Endothelial cell of umbilical vein (primary cell): ENCODE results near the gene SMC4. TPM values are rescaled to one million over a fixed set of nuclear protein-coding genes. Genes with fewer than 3 reads are reported as not detected.

Source experiments
- BruUV-seq: library from RNA; stranded (reverse); fragments of 400-500 nt; replicated peaks from 2 replicates; lab custom pipeline; 2021; lab: Mats Ljungman, UMichigan
- CTCF ChIA-PET: fragments of 300-600, 350-600 bp; sonication (Branson Sonifier 250); formaldehyde crosslinking; loops from one replicate; lab custom pipeline; 2021; ENCODE audit warnings: antibody characterized with exemption, inconsistent platforms; lab: Charles Lee
- POLR2A ChIA-PET: fragments of 300-600, 350-600 bp; sonication (Branson Sonifier 250); formaldehyde crosslinking; loops from one replicate; lab custom pipeline; 2021; ENCODE audit warnings: antibody characterized with exemption, inconsistent platforms; lab: Charles Lee
- DNase-seq: peaks from one replicate; pipeline ENCODE4 v3.0.0-alpha.2; 2011; ENCODE audit warnings: low read depth, low spot score
- FAIRE-seq: peaks from 2 replicates; lab custom pipeline; 2011; peaks lifted over from hg19 to GRCh38; lab: Jason Lieb, UNC
- H2AFZ ChIP-seq: 2 replicates; pipeline ENCODE4 v1.6.0; 2012; ENCODE audit warnings: low read depth, low read length, control low read depth, inconsistent platforms
- H3K27ac ChIP-seq: 2 replicates; pipeline ENCODE4 v1.5.1; 2011; ENCODE audit warnings: low read depth, mild to moderate bottlenecking, control low read depth, low read length, moderate library complexity; ENCODE audit not compliant: insufficient read depth
- H3K27me3 ChIP-seq, 2 experiments: 2 replicates each; pipeline versions ENCODE4 v1.6.0 to v1.6.1; 2011; ENCODE audit warnings: low read length in 2 of 2, mixed read lengths in 1 of 2; ENCODE audit not compliant: control insufficient read depth in 2 of 2, insufficient read depth in 2 of 2
- H3K36me3 ChIP-seq, 2 experiments: 2 replicates in 1 of 2; 3 replicates in 1 of 2; pipeline ENCODE4 v1.5.1; 2011; ENCODE audit warnings: low read length in 2 of 2, mild to moderate bottlenecking in 1 of 2, moderate library complexity in 1 of 2; ENCODE audit not compliant: control insufficient read depth in 2 of 2, insufficient read depth in 2 of 2; ENCODE audit errors: extremely low read depth in 1 of 2
- H3K4me1 ChIP-seq: 3 replicates; pipeline ENCODE4 v1.5.1; 2011; ENCODE audit warnings: mild to moderate bottlenecking, low read length; ENCODE audit not compliant: control insufficient read depth, insufficient read depth; ENCODE audit errors: extremely low read depth
- H3K4me2 ChIP-seq: 2 replicates; pipeline ENCODE4 v1.6.1; 2011; ENCODE audit warnings: low read length, control low read depth, mixed read lengths; ENCODE audit not compliant: insufficient read depth
- H3K4me3 ChIP-seq, 3 experiments: fragments of 200-600 bp in 1 of 3; sonication (generic), shearing (Covaris generic) in 1 of 3; replicated peaks in 1 of 3; 2 replicates each; pipeline ENCODE4 v1.5.1; 2011 to 2016; ENCODE audit warnings: control low read depth in 3 of 3, low read length in 3 of 3, mild to moderate bottlenecking in 2 of 3, inconsistent platforms in 1 of 3, low read depth in 1 of 3, moderate library complexity in 1 of 3; ENCODE audit not compliant: insufficient read depth in 1 of 3
- H3K79me2 ChIP-seq: 2 replicates; pipeline ENCODE4 v1.6.0; 2012; ENCODE audit warnings: low read length, inconsistent platforms; ENCODE audit not compliant: control insufficient read depth, insufficient read depth
- H3K9ac ChIP-seq: replicated peaks from 2 replicates; pipeline ENCODE3; 2011; ENCODE audit warnings: low read length, control low read depth; ENCODE audit not compliant: insufficient read depth; ENCODE audit errors: extremely low read depth
- H3K9me1 ChIP-seq: replicated peaks from 3 replicates; pipeline ENCODE4 v1.6.0; 2011; ENCODE audit warnings: mild to moderate bottlenecking, low read length; ENCODE audit not compliant: control insufficient read depth, insufficient read depth; ENCODE audit errors: extremely low read depth
- H3K9me3 ChIP-seq: replicated peaks from 2 replicates; pipeline ENCODE4 v1.5.1; 2012; ENCODE audit warnings: low read length, inconsistent platforms; ENCODE audit not compliant: control insufficient read depth, insufficient read depth
- H4K20me1 ChIP-seq: replicated peaks from 2 replicates; pipeline ENCODE3; 2011; ENCODE audit warnings: mild to moderate bottlenecking, low read length; ENCODE audit not compliant: control insufficient read depth, insufficient read depth; ENCODE audit errors: extremely low read depth
- EZH2 ChIP-seq: IDR thresholded peaks from 2 replicates; pipeline ENCODE4 v1.6.1; 2012; ENCODE audit warnings: borderline replicate concordance, low read depth, mild to moderate bottlenecking, moderate library complexity, low read length, inconsistent platforms; ENCODE audit not compliant: severe bottlenecking
- FOS ChIP-seq: IDR thresholded peaks from 2 replicates; pipeline ENCODE4 v1.6.1; 2011; ENCODE audit warnings: mild to moderate bottlenecking, low read length, moderate library complexity, borderline replicate concordance; ENCODE audit not compliant: insufficient read depth
- GATA2 ChIP-seq: IDR thresholded peaks from 2 replicates; pipeline ENCODE4 v1.7.0; 2011; ENCODE audit warnings: low read depth, mild to moderate bottlenecking, moderate library complexity, mixed read lengths, low read length; ENCODE audit not compliant: insufficient read length, insufficient read depth
- JUN ChIP-seq: IDR thresholded peaks from 2 replicates; pipeline ENCODE4 v1.6.1; 2011; ENCODE audit warnings: borderline replicate concordance, low read depth; ENCODE audit not compliant: insufficient read length, insufficient read depth
- MAX ChIP-seq: IDR thresholded peaks from 2 replicates; pipeline ENCODE4 v1.6.1; 2011; ENCODE audit not compliant: insufficient read depth, insufficient read length
- MYC ChIP-seq: IDR thresholded peaks from one replicate; pipeline ENCODE4 v1.6.1; 2011; ENCODE audit warnings: mild to moderate bottlenecking, low read depth, low read length
- POLR2A ChIP-seq: IDR thresholded peaks from 2 replicates; pipeline ENCODE4 v1.6.1; 2012; ENCODE audit warnings: low read depth, mild to moderate bottlenecking, control low read depth, low read length
- POLR2AphosphoS5 ChIP-seq: IDR thresholded peaks from 2 replicates; pipeline ENCODE4 v1.6.1; 2012; ENCODE audit warnings: low read depth, mild to moderate bottlenecking, control low read depth, low read length, moderate library complexity; ENCODE audit not compliant: insufficient read depth
- dilution Hi-C: fragments of 300-500 bp; cut with MboI; formaldehyde crosslinking; loops from one replicate; pipeline ENCODE4 v1.15.0; 2019; ENCODE audit warnings: low sequenced_read_pairs; ENCODE audit not compliant: extremely low pct_ligation_motif_present
- intact Hi-C: fragments of 100-400 bp; cut with micrococcal nuclease; formaldehyde crosslinking; loops from one replicate; pipeline ENCODE4 v1.10.0; 2022
- polyA plus RNA-seq, 4 experiments: library from polyadenylated mRNA; depleted of rRNA in 3 of 4; stranded (reverse) in 3 of 4; unstranded in 1 of 4; fragments of >200 nt; gene quantifications; 2 replicates each; pipeline versions ENCODE4 v1.2.1 to v1.2.3, GENCODE V29; 2011 to 2012; ENCODE audit warnings: missing spikeins in 1 of 4
- total RNA-seq: library from RNA; stranded (reverse); gene quantifications from 2 replicates; pipeline ENCODE4 v1.2.3, GENCODE V29; 2021
- TF ChIP-seq, protein P1 (sequence below), 2 donors: IDR thresholded peaks; 1 replicate in 1 of 2; 2 replicates in 1 of 2; pipeline ENCODE4 v1.5.1; 2011; ENCODE audit warnings: low read length in 2 of 2, mild to moderate bottlenecking in 2 of 2, moderate library complexity in 2 of 2, control low read depth in 1 of 2, inconsistent platforms in 1 of 2, low read depth in 1 of 2; ENCODE audit not compliant: insufficient read depth in 1 of 2; ENCODE audit errors: extremely low read depth in 1 of 2

SMC4 gene
- total and polyA plus RNA-seq, 2 donors (not counting 3 experiments of a cell fraction or from before 2014, with no cell fraction given), result 32.1 to 153 TPM

GRCh38 chr3:160400702-160401150 is 1.3 kb downstream of the SMC4 start:
- POLR2A ChIA-PET, result no interaction called here
- Histone ChIP-seq H3K4me3 (peak overlapping the region; percentile 77 to 79 (median 78)), H2AFZ (peak overlapping the region; percentile 37), H3K4me1 (peaks cover 27% of the 10 kb centered on the region), H3K4me2 (peak overlapping the region; percentile 99), H3K27ac (peak overlapping the region; percentile 76), H3K36me3 (peaks cover 0 to 10% of the 10 kb centered on the region in 2 experiments), H3K9ac (peak overlapping the region; percentile 84), H3K79me2 (peaks cover 73% of the 10 kb centered on the region), H3K9me1 (no peaks in the 10 kb centered on the region), H3K27me3 (no peaks in the 10 kb centered on the region), H4K20me1 (no peaks in the 10 kb centered on the region), H3K9me3 (no peaks in the 10 kb centered on the region)
- dilution Hi-C loops, result no loop called here
- TF ChIP-seq MYC, result no peak
- TF ChIP-seq, protein P1, sequence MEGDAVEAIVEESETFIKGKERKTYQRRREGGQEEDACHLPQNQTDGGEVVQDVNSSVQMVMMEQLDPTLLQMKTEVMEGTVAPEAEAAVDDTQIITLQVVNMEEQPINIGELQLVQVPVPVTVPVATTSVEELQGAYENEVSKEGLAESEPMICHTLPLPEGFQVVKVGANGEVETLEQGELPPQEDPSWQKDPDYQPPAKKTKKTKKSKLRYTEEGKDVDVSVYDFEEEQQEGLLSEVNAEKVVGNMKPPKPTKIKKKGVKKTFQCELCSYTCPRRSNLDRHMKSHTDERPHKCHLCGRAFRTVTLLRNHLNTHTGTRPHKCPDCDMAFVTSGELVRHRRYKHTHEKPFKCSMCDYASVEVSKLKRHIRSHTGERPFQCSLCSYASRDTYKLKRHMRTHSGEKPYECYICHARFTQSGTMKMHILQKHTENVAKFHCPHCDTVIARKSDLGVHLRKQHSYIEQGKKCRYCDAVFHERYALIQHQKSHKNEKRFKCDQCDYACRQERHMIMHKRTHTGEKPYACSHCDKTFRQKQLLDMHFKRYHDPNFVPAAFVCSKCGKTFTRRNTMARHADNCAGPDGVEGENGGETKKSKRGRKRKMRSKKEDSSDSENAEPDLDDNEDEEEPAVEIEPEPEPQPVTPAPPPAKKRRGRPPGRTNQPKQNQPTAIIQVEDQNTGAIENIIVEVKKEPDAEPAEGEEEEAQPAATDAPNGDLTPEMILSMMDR (IDR thresholded peaks at IDR 0.05; ENCODE audit: extremely low read depth in 1 of 2, insufficient read depth in 1 of 2, low read depth in 1 of 2, low read length in 2 of 2), result no peak
- no peak for TF ChIP-seq GATA2
- no peak for TF ChIP-seq EZH2
- no peak for TF ChIP-seq MAX
- TF ChIP-seq POLR2AphosphoS5, result no peak
- TF ChIP-seq JUN, result no peak
- TF ChIP-seq FOS, result no peak
- TF ChIP-seq POLR2A, result no peak
- CTCF ChIA-PET, result interaction anchor here (1.4 to 2.7 kb wide), 2 partner anchors 12 to 238 kb away, joined by 5 to 19 read pairs; no protein-coding TSS in a partner anchor
- no TSS peak for BruUV-seq
- no peak for DNase-seq
- intact Hi-C loops, result loop anchor here (2.0 to 10.0 kb wide), 4 partner anchors 357 to 636 kb away; partner anchors contain the start of gene PPM1L
- no peak for FAIRE-seq
